Panc1 (cell line): ENCODE results near the gene MYF5. TPM values are rescaled to one million over a fixed set of nuclear protein-coding genes. Genes with fewer than 3 reads are reported as not detected.
A peak's percentile ranks its signal among the peaks of the same experiment; 100 is the strongest.

Experiments used
- ATAC-seq: fragments of 200-7000 bp; cut with Tn5 transposase; 2 replicates; pipeline ENCODE4 v1.9.1; 2020; ENCODE audit warnings: mild to moderate bottlenecking, moderate library complexity
- BruUV-seq: library from RNA; stranded (reverse); fragments of 400-500 nt; replicated peaks from 2 replicates; lab custom pipeline; 2021; lab: Mats Ljungman, UMichigan
- CTCF ChIA-PET: fragments of 300-600 bp; sonication (Branson Sonifier 250); formaldehyde crosslinking; loops from one replicate; lab custom pipeline; 2022; ENCODE audit warnings: antibody characterized with exemption; lab: Charles Lee
- POLR2A ChIA-PET: fragments of 300-600 bp; sonication (Branson Sonifier 250); formaldehyde crosslinking; loops from one replicate; lab custom pipeline; 2022; ENCODE audit warnings: antibody characterized with exemption; lab: Charles Lee
- DNase-seq: peaks from one replicate; pipeline ENCODE4 v3.0.0-alpha.2; 2010; ENCODE audit warnings: low read depth, low spot score
- H3K27ac ChIP-seq: 2 replicates; pipeline ENCODE4 v1.5.1; 2011; ENCODE audit warnings: mild to moderate bottlenecking, low read length, inconsistent platforms
- H3K27me3 ChIP-seq: fragments of 200-500 bp; sonication (Bioruptor generic); 2 replicates; pipeline ENCODE4 v1.6.0; 2014; ENCODE audit warnings: low read length, inconsistent platforms; ENCODE audit not compliant: control insufficient read depth, insufficient read depth
- H3K36me3 ChIP-seq: fragments of 200-500 bp; sonication (Bioruptor generic); 2 replicates; pipeline ENCODE4 v1.5.1; 2014; ENCODE audit warnings: inconsistent platforms, mild to moderate bottlenecking, low read length, moderate library complexity; ENCODE audit not compliant: control insufficient read depth, insufficient read depth
- H3K4me1 ChIP-seq: 2 replicates; pipeline ENCODE4 v1.5.1; 2011; ENCODE audit warnings: inconsistent platforms, mild to moderate bottlenecking, low read length, moderate library complexity; ENCODE audit not compliant: control insufficient read depth, insufficient read depth
- H3K4me3 ChIP-seq, 2 experiments: 2 replicates each; pipeline ENCODE4 v1.5.1; 2011 to 2012; ENCODE audit warnings: low read depth in 2 of 2, low read length in 2 of 2, mild to moderate bottlenecking in 2 of 2, inconsistent platforms in 1 of 2, moderate library complexity in 1 of 2
- H3K9me3 ChIP-seq: fragments of 200-500 bp; sonication (Bioruptor generic); 2 replicates; pipeline ENCODE4 v1.5.1; 2014; ENCODE audit warnings: low read depth, mild to moderate bottlenecking, inconsistent platforms, low read length, moderate library complexity; ENCODE audit not compliant: control insufficient read depth, insufficient read depth
- POLR2AphosphoS5 ChIP-seq: IDR thresholded peaks from 2 replicates; pipeline ENCODE4 v1.6.1; 2012; ENCODE audit warnings: mild to moderate bottlenecking, low read depth, low read length, moderate library complexity
- SIN3A ChIP-seq: IDR thresholded peaks from 2 replicates; pipeline ENCODE4 v1.6.1; 2012; ENCODE audit warnings: low read depth, mild to moderate bottlenecking, low read length, moderate library complexity, borderline replicate concordance; ENCODE audit not compliant: insufficient read depth
- TCF7L2 ChIP-seq: IDR thresholded peaks from 2 replicates; pipeline ENCODE4 v1.6.1; 2011; ENCODE audit warnings: mild to moderate bottlenecking, low read depth, low read length, inconsistent platforms
- in situ Hi-C: cut with HindIII; loops from 2 replicates; pipeline ENCODE4 v1.10.0; 2016; ENCODE audit warnings: low sequenced_read_pairs, low pct_unique_long_range_greater_than_20kb
- intact Hi-C: fragments of 100-400 bp; cut with micrococcal nuclease; formaldehyde crosslinking; loops from one replicate; pipeline ENCODE4 v1.10.0; 2022; ENCODE audit not compliant: unreplicated experiment
- total RNA-seq: library from RNA; stranded (reverse); gene quantifications from one replicate; pipeline ENCODE4 v1.2.1, GENCODE V29; 2021; ENCODE audit not compliant: unreplicated experiment
- TF ChIP-seq, protein P1 (sequence below): fragments of 450-650 bp; IDR thresholded peaks from 2 replicates; pipeline ENCODE4 v1.5.1; 2017; ENCODE audit warnings: mild to moderate bottlenecking
- TF ChIP-seq, protein P2 (sequence below), 2 experiments: IDR thresholded peaks; 2 replicates each; pipeline ENCODE4 v1.6.1; 2011 to 2012; ENCODE audit warnings: low read depth in 2 of 2, control low read depth in 1 of 2, low read length in 1 of 2, mild to moderate bottlenecking in 1 of 2, moderate library complexity in 1 of 2; ENCODE audit not compliant: insufficient read depth in 1 of 2

The MYF5 gene
- total RNA-seq, 1 experiment from 2014 or later: not detected

DNA sequence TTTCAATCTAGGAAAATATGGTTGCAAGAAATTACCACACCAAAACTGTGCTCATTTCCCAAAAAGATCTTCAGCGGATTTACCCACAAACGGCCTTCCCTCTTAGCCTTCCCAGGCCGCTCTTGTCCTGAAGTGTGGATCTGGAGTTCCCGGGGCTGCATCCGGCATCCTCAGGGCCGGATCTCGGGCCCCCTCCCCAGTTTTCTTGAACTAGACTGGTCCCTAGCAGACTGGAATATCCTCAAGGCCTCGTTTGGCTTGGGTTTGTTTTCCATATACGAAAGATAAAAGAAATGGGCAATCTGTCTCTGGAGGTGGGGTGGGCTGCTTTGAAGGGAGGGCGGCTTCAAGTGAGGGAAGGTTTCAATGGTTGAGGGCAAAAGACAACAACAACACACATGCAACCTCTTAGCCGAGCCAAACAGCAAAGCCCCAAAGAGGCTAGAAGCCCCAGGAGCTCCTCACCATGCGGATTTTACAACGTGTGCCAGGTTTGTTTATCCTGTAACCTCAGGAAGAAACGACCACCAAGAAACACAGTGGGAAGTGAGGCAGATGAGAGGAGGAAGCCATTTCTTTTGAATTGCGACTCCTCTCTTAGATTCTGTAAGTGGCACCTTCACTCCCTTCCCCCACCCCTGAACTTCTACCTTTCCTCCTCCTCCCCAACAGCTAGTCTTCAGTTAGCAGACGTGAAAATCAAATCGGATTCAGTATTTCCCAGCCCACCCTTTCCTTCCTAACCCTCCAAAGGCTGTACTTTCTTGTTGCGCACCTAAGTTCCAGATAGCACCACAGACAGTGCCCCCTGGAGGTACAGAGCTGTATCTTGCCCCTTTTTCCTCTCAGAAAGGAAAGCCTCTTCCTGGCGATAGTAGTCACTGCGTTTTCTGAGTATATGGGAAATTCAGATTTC is 6.6 kb upstream of the MYF5 start:
- no peaks in the 10 kb centered on the region for H3K9me3 ChIP-seq
- H3K4me3 ChIP-seq: no peak overlapping the region
- POLR2A ChIA-PET: no interaction called here
- no peaks in the 10 kb centered on the region for H3K27me3 ChIP-seq
- TF ChIP-seq, protein P1, sequence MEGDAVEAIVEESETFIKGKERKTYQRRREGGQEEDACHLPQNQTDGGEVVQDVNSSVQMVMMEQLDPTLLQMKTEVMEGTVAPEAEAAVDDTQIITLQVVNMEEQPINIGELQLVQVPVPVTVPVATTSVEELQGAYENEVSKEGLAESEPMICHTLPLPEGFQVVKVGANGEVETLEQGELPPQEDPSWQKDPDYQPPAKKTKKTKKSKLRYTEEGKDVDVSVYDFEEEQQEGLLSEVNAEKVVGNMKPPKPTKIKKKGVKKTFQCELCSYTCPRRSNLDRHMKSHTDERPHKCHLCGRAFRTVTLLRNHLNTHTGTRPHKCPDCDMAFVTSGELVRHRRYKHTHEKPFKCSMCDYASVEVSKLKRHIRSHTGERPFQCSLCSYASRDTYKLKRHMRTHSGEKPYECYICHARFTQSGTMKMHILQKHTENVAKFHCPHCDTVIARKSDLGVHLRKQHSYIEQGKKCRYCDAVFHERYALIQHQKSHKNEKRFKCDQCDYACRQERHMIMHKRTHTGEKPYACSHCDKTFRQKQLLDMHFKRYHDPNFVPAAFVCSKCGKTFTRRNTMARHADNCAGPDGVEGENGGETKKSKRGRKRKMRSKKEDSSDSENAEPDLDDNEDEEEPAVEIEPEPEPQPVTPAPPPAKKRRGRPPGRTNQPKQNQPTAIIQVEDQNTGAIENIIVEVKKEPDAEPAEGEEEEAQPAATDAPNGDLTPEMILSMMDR: peak; percentile 38
- TF ChIP-seq POLR2AphosphoS5: no peak
- no peak for TF ChIP-seq TCF7L2
- TF ChIP-seq, protein P2, sequence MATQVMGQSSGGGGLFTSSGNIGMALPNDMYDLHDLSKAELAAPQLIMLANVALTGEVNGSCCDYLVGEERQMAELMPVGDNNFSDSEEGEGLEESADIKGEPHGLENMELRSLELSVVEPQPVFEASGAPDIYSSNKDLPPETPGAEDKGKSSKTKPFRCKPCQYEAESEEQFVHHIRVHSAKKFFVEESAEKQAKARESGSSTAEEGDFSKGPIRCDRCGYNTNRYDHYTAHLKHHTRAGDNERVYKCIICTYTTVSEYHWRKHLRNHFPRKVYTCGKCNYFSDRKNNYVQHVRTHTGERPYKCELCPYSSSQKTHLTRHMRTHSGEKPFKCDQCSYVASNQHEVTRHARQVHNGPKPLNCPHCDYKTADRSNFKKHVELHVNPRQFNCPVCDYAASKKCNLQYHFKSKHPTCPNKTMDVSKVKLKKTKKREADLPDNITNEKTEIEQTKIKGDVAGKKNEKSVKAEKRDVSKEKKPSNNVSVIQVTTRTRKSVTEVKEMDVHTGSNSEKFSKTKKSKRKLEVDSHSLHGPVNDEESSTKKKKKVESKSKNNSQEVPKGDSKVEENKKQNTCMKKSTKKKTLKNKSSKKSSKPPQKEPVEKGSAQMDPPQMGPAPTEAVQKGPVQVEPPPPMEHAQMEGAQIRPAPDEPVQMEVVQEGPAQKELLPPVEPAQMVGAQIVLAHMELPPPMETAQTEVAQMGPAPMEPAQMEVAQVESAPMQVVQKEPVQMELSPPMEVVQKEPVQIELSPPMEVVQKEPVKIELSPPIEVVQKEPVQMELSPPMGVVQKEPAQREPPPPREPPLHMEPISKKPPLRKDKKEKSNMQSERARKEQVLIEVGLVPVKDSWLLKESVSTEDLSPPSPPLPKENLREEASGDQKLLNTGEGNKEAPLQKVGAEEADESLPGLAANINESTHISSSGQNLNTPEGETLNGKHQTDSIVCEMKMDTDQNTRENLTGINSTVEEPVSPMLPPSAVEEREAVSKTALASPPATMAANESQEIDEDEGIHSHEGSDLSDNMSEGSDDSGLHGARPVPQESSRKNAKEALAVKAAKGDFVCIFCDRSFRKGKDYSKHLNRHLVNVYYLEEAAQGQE (IDR thresholded peaks at IDR 0.05; ENCODE audit: insufficient read depth in 1 of 2, low read depth in 2 of 2, low read length in 1 of 2): no peak
- TF ChIP-seq SIN3A: no peak
- BruUV-seq: no TSS peak
- no peaks in the 10 kb centered on the region; the same call in 1 of the 2 replicates for H3K4me1 ChIP-seq
- ATAC-seq (no peak), DNase-seq (peak; percentile 18)
- CTCF ChIA-PET: interaction anchor here (0.5 kb wide), 1 partner anchor 1080 kb away, joined by 3 read pairs; no protein-coding TSS in a partner anchor
- no peak overlapping the region for H3K27ac ChIP-seq
- in situ Hi-C loops (no loop called here), intact Hi-C loops (no loop called here)
- H3K36me3 ChIP-seq: no peaks in the 10 kb centered on the region

DNA sequence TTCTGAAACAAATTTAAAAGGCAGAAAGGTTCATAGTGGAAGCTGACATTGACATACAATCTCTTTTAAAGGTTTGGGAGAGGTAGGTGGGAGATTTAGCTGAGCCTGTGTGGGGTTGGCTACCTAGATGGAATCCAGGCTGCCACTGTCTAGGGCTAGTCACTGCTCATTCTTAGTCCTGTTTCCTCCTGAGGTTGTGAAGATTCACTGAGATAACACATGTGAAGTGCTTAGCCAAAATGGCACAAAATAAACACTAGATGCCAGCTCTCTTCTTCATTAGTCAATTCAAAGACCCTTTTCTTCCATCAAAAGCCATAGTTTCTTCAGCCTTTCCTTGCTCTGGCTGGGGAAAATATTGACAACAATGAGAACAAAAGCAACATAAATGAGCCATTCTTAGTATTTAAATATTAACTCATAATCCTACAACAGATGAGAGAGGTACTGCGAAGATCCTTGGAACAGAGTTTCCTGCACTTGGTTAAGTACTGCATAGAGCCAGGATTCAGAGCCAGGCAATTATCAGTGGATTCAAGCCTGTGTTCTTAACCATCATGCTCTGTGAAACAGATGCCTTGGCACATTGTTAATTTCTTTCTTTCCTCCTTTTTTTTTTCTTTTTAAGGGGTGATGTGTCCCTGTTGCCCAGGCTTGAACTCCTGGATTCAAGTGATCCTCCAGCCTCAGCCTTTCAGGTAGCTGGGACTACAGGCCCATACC is 5.8 kb upstream of the MYF5 start:
- BruUV-seq: no TSS peak
- intact Hi-C loops: no loop called here
- no peak for ATAC-seq
- Histone ChIP-seq H3K9me3 (no peaks in the 10 kb centered on the region), H3K4me1 (no peaks in the 10 kb centered on the region; the same call in 1 of the 2 replicates), H3K27ac (no peak overlapping the region), H3K36me3 (no peaks in the 10 kb centered on the region), H3K27me3 (no peaks in the 10 kb centered on the region), H3K4me3 (no peak overlapping the region)
- ChIA-PET POLR2A (no interaction called here), CTCF (interaction anchor here (0.5 kb wide), 1 partner anchor 1081 kb away, joined by 3 read pairs; no protein-coding TSS in a partner anchor)
- TF ChIP-seq TCF7L2: no peak
- TF ChIP-seq SIN3A: no peak
- TF ChIP-seq, protein P2 (IDR thresholded peaks at IDR 0.05; ENCODE audit: insufficient read depth in 1 of 2, low read depth in 2 of 2, low read length in 1 of 2): no peak
- TF ChIP-seq, protein P1: no peak; the same call in 1 of the 2 replicates
- no peak for TF ChIP-seq POLR2AphosphoS5
- no peak for DNase-seq
- in situ Hi-C loops: no loop called here
